ENCODE results near the gene KRT15.
A peak's percentile ranks its signal among the peaks of the same experiment; 100 is the strongest.

The KRT15 gene

GRCh38 chr17:41518789-41519449 lies at the start of gene KRT15:
KRT15 (minus strand) TSS chr17:41518890; CDS start chr17:41518827, 63 bp downstream.
- DNase-seq (ENCODE audit: low read depth in 2 of 2), result no peak

DNA sequence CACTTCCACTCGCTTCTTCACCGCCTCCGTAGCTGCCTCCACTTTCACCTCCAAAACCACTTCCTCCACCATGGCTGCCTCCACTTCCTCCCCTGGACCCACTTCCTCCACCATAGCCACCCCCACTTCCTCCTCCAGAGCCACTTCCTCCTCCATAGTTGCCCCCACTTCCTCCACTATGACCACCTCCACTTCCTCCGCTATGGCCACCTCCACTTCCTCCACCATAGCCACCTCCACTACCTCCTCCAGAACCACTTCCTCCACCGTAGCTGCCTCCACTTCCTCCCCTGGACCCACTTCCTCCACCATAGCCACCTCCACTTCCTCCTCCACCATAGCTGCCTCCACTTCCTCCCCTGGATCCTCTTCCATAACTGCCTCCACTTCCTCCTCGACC lies 48.6 kb upstream of the KRT15 start:
- DNase-seq (ENCODE audit: low read depth in 2 of 2), result no peak

DNA sequence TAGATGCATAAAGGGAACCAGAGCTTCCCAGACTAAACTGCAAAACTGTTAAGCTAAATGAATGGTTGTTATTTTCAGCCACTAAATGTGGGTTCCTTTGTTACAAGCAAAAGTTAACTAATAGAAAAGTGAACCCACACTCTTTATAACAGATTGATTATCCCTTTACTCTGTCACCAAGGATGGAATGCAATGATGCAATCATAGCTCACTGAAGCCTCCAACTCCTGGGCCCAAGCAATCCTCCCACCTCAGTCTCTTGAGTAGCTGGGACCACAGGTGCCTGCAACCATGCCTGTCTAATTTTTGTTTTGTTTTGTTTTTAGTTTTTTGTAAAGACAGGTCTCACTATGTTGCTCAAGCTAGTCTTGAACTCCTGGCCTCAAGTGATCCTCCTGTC lies 46.6 kb upstream of the KRT15 start:
- no peak for DNase-seq (ENCODE audit: low read depth in 2 of 2)

- no peak for DNase-seq (ENCODE audit: low read depth in 2 of 2)
Observed at GRCh38 chr17:41563607-41564170, 45.0 kb upstream of the KRT15 start.

- DNase-seq (ENCODE audit: low read depth in 2 of 2), result no peak
Observed at GRCh38 chr17:41561554-41561953, 42.9 kb upstream of the KRT15 start.

- no peak for DNase-seq (ENCODE audit: low read depth in 2 of 2)
Observed at GRCh38 chr17:41559548-41559947, 40.9 kb upstream of the KRT15 start.

- DNase-seq (ENCODE audit: low read depth in 2 of 2), result no peak
Observed at GRCh38 chr17:41556931-41557330, 38.2 kb upstream of the KRT15 start.

DNA sequence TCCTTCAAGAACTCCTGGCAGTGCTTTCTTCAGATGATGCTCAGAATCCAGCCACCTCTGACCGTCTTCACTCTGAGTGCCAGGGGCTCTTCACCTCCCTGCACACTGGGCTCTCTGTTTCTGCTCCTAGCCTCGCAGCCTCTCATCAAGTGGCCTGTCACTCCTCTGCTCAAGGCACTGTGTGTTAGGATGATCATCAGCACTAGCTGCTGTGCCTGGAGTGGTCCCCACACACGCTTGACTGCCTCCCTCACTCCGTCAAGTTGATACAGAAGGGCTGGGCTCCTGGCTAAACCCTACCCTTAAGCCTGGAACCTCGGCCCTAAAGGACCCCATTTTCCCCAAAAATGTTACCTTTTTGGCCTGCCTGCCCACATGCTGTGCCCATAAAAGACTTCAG lies 37.6 kb upstream of the KRT15 start:
- no peak for DNase-seq (ENCODE audit: low read depth in 2 of 2)

DNA sequence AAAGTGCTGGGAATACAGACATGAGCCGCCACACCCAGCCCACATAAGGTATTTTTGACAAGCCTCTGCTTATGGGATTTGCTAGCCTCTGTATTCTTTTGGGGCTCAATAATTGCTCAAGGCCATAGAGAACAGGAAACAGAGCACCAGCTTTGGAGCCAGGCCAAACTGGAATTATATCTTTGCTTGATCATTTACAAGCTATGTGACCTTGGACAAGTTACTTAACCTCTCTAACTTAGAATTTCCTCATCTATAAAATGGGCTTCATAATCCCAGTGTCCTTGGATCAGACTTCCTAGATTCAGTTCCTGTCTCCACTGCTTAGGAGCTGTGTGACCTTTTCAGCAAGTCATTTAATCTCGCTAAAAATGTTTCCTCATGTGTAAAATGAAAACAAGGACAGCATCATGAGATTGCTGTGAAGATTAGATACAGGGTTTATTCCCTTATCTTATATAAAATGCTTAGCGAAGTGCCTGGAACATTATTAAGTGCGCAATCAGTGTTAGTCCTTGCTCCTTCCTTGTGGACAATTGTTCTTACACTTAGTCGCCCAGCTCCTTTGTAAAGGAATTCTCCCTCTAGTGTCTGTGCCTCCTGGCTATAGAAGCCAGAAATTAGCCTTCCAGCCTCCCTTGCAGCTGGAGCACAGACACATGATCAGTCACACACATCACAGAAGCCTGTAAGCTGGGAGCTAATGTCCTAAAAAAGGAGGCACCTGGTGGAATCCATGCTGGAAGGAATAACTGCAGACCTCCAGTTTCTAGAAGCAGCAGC lies 36.6 kb upstream of the KRT15 start:
- no peak for DNase-seq (ENCODE audit: low read depth in 2 of 2)

- DNase-seq (ENCODE audit: low read depth in 2 of 2), result no peak
Observed at GRCh38 chr17:41553987-41554680, 35.4 kb upstream of the KRT15 start.

- DNase-seq (ENCODE audit: low read depth in 2 of 2), result no peak
Observed at GRCh38 chr17:41553176-41553575, 34.5 kb upstream of the KRT15 start.

GRCh38 chr17:41552455-41552854 lies 33.8 kb upstream of the KRT15 start:
- DNase-seq (ENCODE audit: low read depth in 2 of 2), result no peak

DNA sequence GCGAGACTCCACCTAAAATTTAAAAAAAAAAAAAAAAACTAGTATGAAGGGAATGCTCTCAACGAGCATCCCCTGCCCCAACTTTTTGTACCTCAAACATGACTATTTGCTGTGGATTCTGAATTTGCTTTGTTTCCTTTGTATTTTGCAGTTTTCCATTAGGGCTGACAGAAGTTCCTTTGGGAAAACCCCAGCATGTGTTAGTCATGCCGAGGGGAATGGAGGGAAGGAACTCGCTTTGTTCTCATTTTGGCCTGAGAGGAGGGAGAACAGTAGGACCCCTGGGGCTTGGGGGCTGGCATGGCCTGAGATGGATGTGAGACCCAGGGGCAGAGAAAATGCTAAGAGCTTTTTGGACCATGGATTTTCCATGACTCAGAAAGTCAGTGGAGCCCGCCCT lies 32.7 kb upstream of the KRT15 start:
- no peak for DNase-seq (ENCODE audit: low read depth in 2 of 2)

- no peak for DNase-seq (ENCODE audit: low read depth in 2 of 2)
Observed at GRCh38 chr17:41549596-41550039, 30.9 kb upstream of the KRT15 start.

GRCh38 chr17:41548844-41549595 lies 30.3 kb upstream of the KRT15 start:
- DNase-seq (ENCODE audit: low read depth in 2 of 2), result peak; percentile 60 to 69

DNA sequence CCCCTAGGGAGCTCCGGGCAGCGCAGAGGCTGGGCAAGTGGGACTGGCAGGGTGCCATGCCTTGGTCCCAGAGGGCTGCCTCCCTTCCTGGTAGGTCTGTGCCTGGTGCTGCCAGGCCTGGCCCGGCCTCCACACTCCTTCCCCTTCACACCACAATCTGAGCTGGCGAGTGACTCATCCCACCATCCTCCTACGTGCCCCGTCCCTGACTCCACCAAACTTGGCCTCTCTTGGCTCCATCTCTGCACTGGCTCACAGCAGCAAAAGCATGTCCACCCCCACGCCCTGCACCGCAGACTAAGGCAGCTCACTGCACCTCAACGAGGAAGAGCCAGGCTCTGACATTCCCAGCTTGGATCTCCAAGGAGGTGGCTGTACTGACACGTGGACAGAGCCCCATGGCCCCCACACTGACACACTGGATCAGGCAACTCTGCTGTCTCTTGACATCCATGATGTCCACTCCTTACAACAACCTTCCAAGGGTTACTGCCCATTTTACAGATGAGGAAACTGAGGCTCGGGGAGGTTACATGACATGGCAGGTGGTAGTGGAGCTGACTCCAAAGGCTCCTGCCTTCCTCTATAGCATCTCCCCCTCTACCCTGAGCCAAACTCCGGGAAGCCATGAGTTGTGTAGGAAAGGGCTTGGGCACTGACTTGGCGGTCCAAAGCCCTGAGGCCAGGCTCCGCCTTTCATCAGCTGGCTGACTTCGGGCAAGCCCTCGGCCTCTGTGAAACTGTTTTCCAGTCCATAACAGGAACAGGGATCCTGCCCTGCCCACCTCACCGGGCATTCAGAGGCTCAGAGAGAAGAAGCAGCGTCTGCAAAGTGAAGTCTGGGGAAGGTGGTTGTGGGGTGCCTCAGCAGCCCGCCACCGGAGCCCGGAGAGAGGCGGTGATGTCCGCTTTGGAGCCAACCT lies 29.5 kb upstream of the KRT15 start:
- peak in 1 of 2 donors; percentile 40 for DNase-seq (ENCODE audit: low read depth in 2 of 2)

- no peak for DNase-seq (ENCODE audit: low read depth in 2 of 2)
Observed at GRCh38 chr17:41547378-41547841, 28.7 kb upstream of the KRT15 start.

- no peak for DNase-seq (ENCODE audit: low read depth in 2 of 2)
Observed at GRCh38 chr17:41546819-41547218, 28.1 kb upstream of the KRT15 start.

DNA sequence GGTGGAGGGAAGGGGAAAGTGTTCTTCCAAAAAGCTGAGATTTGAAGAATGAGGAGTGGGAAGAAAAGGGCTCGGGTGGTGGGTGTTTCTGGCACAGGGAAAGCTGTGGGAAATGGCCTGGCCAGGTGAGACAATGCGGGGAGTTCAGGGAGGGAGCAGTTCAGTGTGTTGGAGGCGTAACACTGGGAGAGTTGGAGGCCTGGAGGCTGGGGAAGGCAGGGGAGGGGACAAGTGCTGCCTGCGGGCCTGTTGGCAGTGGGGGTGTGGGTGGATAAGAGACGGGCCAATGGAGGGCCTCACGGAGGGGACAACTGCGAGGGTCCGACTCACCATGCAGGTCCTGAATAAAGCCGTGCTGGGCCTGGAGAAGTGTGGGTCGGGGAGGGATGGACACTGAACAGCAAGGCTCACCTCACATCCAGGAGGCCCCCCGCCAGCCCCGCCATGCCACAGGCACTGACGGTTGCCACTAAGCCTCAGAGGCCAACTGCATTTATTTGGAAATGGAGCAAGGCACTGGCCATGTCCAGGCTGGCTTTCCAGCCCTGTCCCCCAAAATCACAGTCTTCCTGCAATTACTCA lies 27.2 kb upstream of the KRT15 start:
- DNase-seq (ENCODE audit: low read depth in 2 of 2), result no peak

DNA sequence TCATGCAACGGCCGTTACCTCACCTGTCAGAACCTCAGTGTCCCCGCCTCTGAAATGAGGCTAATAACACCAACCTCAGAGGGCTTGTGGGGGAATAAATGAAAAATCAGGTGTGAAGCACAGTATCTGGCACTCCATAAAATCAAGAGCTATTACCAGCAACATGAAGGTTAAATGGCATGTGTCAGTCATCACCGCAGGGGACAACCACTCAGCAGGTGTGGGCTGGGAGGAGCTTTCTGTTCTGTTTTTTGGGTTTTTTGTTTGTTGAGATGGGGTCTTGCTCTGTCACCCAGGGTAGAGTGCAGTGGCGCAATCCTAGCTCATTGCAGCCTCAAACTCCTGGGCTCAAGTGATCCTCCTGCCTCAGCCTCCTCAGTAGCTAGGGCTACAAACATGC lies 26.2 kb upstream of the KRT15 start:
- DNase-seq (ENCODE audit: low read depth in 2 of 2), result no peak
